Fibroblast of lung (primary cell): ENCODE measurements around the gene MYPN. TPM values are rescaled to one million over a fixed set of nuclear protein-coding genes. Genes with fewer than 3 reads are reported as not detected.

Experiments
- DNase-seq, 2 donors: peaks; one replicate each; pipeline versions ENCODE4 v3.0.0 to v3.0.0-alpha.2; 2010; ENCODE audit warnings: low read depth in 2 of 2
- H2AFZ ChIP-seq: 2 replicates; pipeline ENCODE4 v1.5.1; 2012; ENCODE audit warnings: low read length, control low read depth, inconsistent platforms
- H3K27ac ChIP-seq: 2 replicates; pipeline ENCODE4 v1.5.1; 2011; ENCODE audit warnings: low read length, control low read depth; ENCODE audit not compliant: insufficient read depth
- H3K27me3 ChIP-seq: 2 replicates; pipeline ENCODE4 v1.5.1; 2011; ENCODE audit warnings: mild to moderate bottlenecking, low read length; ENCODE audit not compliant: control insufficient read depth, insufficient read depth
- H3K36me3 ChIP-seq: 2 replicates; pipeline ENCODE4 v1.5.1; 2011; ENCODE audit warnings: low read length; ENCODE audit not compliant: control insufficient read depth, insufficient read depth
- H3K4me1 ChIP-seq: 2 replicates; pipeline ENCODE4 v1.5.1; 2011; ENCODE audit warnings: low read length; ENCODE audit not compliant: control insufficient read depth, insufficient read depth; ENCODE audit errors: extremely low read depth
- H3K4me2 ChIP-seq: 2 replicates; pipeline ENCODE4 v1.5.1; 2011; ENCODE audit warnings: low read length, control low read depth; ENCODE audit not compliant: insufficient read depth; ENCODE audit errors: extremely low read depth
- H3K4me3 ChIP-seq, 4 experiments: fragments of 200-600 bp in 1 of 4; sonication (generic) in 1 of 4; replicated peaks in 1 of 4; 2 replicates each; pipeline ENCODE4 v1.5.1; 2011 to 2016; ENCODE audit warnings: low read length in 4 of 4, low read depth in 3 of 4, mild to moderate bottlenecking in 3 of 4, control low read depth in 2 of 4, inconsistent platforms in 1 of 4, mixed read lengths in 1 of 4; ENCODE audit not compliant: insufficient read depth in 1 of 4; ENCODE audit errors: control extremely low read depth in 1 of 4
- H3K79me2 ChIP-seq: 2 replicates; pipeline ENCODE4 v1.5.1; 2012; ENCODE audit warnings: mild to moderate bottlenecking, low read length, inconsistent platforms; ENCODE audit not compliant: control insufficient read depth, insufficient read depth
- H3K9ac ChIP-seq: 2 replicates; pipeline ENCODE4 v1.5.1; 2011; ENCODE audit warnings: mild to moderate bottlenecking, low read length, control low read depth; ENCODE audit not compliant: insufficient read depth
- H3K9me3 ChIP-seq: 2 replicates; pipeline ENCODE4 v1.5.1; 2012; ENCODE audit warnings: low read depth, low read length; ENCODE audit not compliant: control insufficient read depth, insufficient read depth
- H4K20me1 ChIP-seq: 2 replicates; pipeline ENCODE4 v1.5.1; 2011; ENCODE audit warnings: low read length; ENCODE audit not compliant: control insufficient read depth, insufficient read depth; ENCODE audit errors: extremely low read depth
- CTCF ChIP-seq, 2 donors: IDR thresholded peaks in 1 of 2; conservative IDR thresholded peaks in 1 of 2; 1 replicate in 1 of 2; 2 replicates in 1 of 2; pipeline ENCODE4 v1.5.1; 2011 to 2012; ENCODE audit warnings: low read length in 2 of 2, control low read depth in 1 of 2, inconsistent platforms in 1 of 2, low read depth in 1 of 2, mild to moderate bottlenecking in 1 of 2
- EZH2 ChIP-seq: IDR thresholded peaks from 2 replicates; pipeline ENCODE4 v1.5.1; 2012; ENCODE audit warnings: low read length, control low read depth, mild to moderate bottlenecking; ENCODE audit errors: missing control alignments
- polyA plus RNA-seq, 2 donors: library from polyadenylated mRNA; depleted of rRNA in 1 of 2; stranded (reverse) in 1 of 2; unstranded in 1 of 2; fragments of >200 nt; gene quantifications; 2 replicates each; pipeline ENCODE4 v1.2.1, GENCODE V29; 2011 to 2012; ENCODE audit warnings: missing spikeins in 1 of 2
- total RNA-seq: library from RNA; depleted of rRNA; stranded (reverse); fragments of >200 nt; gene quantifications from 2 replicates; pipeline ENCODE4 v1.2.1, GENCODE V29; 2014

MYPN gene
- total and polyA plus RNA-seq, 2 donors (not counting 1 experiment from before 2014, with no cell fraction given) = 0.77 to 1.2 TPM

GRCh38 chr10:68086011-68086410 lies 23.3 kb upstream of the MYPN start:
- TF ChIP-seq EZH2 (no peak), CTCF (conservative IDR thresholded peaks at IDR 0.05 in 1 of 2, IDR thresholded peaks at IDR 0.05 in 1 of 2; ENCODE audit: low read depth in 1 of 2, low read length in 2 of 2) (no peak)
- peak overlapping the region; percentile 27 for H2AFZ ChIP-seq
- no peaks in the 10 kb centered on the region for H3K79me2 ChIP-seq
- H3K9me3 ChIP-seq = no peaks in the 10 kb centered on the region
- H3K27me3 ChIP-seq = no peaks in the 10 kb centered on the region
- H3K4me1 ChIP-seq = peaks cover 21% of the 10 kb centered on the region
- H3K9ac ChIP-seq = no peak overlapping the region
- peak overlapping the region; percentile 58 for H3K27ac ChIP-seq
- H3K36me3 ChIP-seq = no peaks in the 10 kb centered on the region
- no peaks in the 10 kb centered on the region for H4K20me1 ChIP-seq
- DNase-seq = no peak
- H3K4me3 ChIP-seq = no peak overlapping the region
- no peak overlapping the region for H3K4me2 ChIP-seq

- Histone ChIP-seq H3K4me3 (no peak overlapping the region), H2AFZ (no peak overlapping the region), H3K4me1 (peaks cover 21% of the 10 kb centered on the region), H3K4me2 (no peak overlapping the region), H3K9me3 (no peaks in the 10 kb centered on the region), H3K27ac (peak overlapping the region; percentile 72), H3K36me3 (no peaks in the 10 kb centered on the region), H3K79me2 (no peaks in the 10 kb centered on the region), H3K27me3 (no peaks in the 10 kb centered on the region), H3K9ac (no peak overlapping the region), H4K20me1 (no peaks in the 10 kb centered on the region)
- no peak for TF ChIP-seq EZH2
- no peak for TF ChIP-seq CTCF (conservative IDR thresholded peaks at IDR 0.05 in 1 of 2, IDR thresholded peaks at IDR 0.05 in 1 of 2; ENCODE audit: low read depth in 1 of 2, low read length in 2 of 2)
- DNase-seq = no peak
Observed at GRCh38 chr10:68086910-68087684, 22.2 kb upstream of the MYPN start.

GRCh38 chr10:68087685-68088401 lies 21.4 kb upstream of the MYPN start:
- H3K4me3 ChIP-seq = no peak overlapping the region
- peak overlapping the region; percentile 23 for H3K4me2 ChIP-seq
- peak overlapping the region; percentile 45 for H2AFZ ChIP-seq
- peak overlapping the region; percentile 72 for H3K27ac ChIP-seq
- H3K9me3 ChIP-seq = no peaks in the 10 kb centered on the region
- no peaks in the 10 kb centered on the region for H3K36me3 ChIP-seq
- H3K27me3 ChIP-seq = no peaks in the 10 kb centered on the region
- TF ChIP-seq EZH2 = no peak
- no peak for TF ChIP-seq CTCF (conservative IDR thresholded peaks at IDR 0.05 in 1 of 2, IDR thresholded peaks at IDR 0.05 in 1 of 2; ENCODE audit: low read depth in 1 of 2, low read length in 2 of 2)
- H4K20me1 ChIP-seq = no peaks in the 10 kb centered on the region
- H3K9ac ChIP-seq = no peak overlapping the region
- H3K79me2 ChIP-seq = no peaks in the 10 kb centered on the region
- peaks cover 21% of the 10 kb centered on the region for H3K4me1 ChIP-seq
- no peak for DNase-seq
